Measurements from ENCODE around the gene GABARAP. TPM values are rescaled to one million over a fixed set of nuclear protein-coding genes. Genes with fewer than 3 reads are reported as not detected.

Gene GABARAP
- total RNA-seq, 4 donors from 2014 or later, result 172 to 384 (median 197) TPM

DNA sequence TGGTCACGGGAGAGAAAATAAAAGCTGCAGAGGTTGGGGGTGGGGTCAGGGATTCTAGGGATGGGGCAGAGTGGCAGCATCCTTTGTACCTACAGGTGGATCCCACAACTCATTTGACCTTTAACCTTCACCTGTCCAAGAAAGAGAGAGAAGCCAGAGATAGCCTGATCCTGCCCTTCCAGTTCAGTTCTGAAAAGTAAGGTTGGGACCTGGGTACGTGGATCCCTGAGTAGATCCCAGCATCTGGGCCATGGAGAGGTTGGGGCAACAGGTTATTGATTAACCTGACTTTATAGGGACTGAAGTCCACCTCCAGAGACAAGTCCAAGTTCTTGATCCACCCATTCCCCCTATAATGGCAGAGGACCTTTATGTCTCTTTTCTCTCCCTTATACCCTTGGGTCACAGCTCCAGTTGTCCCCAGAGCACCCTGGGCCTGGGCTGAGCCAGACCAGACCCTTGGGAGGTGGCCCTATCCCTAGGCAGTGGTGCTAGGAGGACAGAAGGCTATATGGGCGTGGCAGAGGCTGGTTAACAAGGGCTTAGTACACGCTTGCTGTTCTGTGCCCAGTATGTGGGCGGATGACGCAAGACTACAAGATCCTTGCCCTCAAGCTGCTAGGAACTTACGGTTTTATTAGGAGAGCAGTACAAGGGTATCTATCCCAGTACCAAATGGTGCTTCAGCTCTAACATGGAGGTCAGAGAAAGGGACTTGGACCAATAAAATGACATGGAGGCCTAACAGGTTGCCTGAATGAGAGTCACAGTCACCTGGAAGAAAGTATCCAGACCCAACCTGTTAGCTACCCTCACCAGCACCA, 16.7 kb upstream of the GABARAP start:
- H3K36me3 ChIP-seq, result peaks cover 10 to 68% (median 26%) of the 10 kb centered on the region in 3 donors
- H3K9me3 ChIP-seq, result no peaks in the 10 kb centered on the region
- no peak for DNase-seq
- peak overlapping the region; percentile 54 to 99 (median 75) for H3K27ac ChIP-seq
- H3K27me3 ChIP-seq, result peaks cover 0 to 34% (median 4%) of the 10 kb centered on the region in 4 donors
- TF ChIP-seq, protein P1, sequence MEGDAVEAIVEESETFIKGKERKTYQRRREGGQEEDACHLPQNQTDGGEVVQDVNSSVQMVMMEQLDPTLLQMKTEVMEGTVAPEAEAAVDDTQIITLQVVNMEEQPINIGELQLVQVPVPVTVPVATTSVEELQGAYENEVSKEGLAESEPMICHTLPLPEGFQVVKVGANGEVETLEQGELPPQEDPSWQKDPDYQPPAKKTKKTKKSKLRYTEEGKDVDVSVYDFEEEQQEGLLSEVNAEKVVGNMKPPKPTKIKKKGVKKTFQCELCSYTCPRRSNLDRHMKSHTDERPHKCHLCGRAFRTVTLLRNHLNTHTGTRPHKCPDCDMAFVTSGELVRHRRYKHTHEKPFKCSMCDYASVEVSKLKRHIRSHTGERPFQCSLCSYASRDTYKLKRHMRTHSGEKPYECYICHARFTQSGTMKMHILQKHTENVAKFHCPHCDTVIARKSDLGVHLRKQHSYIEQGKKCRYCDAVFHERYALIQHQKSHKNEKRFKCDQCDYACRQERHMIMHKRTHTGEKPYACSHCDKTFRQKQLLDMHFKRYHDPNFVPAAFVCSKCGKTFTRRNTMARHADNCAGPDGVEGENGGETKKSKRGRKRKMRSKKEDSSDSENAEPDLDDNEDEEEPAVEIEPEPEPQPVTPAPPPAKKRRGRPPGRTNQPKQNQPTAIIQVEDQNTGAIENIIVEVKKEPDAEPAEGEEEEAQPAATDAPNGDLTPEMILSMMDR (IDR thresholded peaks at IDR 0.05), result no peak
- TF ChIP-seq POLR2A (IDR thresholded peaks at IDR 0.05), result no peak
- intact Hi-C loops (cut with DNase I), result no loop called here
- H3K4me3 ChIP-seq, result peak overlapping the region in 1 of 4 donors; percentile 74
- 48 to 75% methylated on average over 2 to 6 of the region's 7 CpGs for WGBS, 2 donors
- peaks cover 19 to 57% (median 20%) of the 10 kb centered on the region in 3 donors for H3K4me1 ChIP-seq

DNA sequence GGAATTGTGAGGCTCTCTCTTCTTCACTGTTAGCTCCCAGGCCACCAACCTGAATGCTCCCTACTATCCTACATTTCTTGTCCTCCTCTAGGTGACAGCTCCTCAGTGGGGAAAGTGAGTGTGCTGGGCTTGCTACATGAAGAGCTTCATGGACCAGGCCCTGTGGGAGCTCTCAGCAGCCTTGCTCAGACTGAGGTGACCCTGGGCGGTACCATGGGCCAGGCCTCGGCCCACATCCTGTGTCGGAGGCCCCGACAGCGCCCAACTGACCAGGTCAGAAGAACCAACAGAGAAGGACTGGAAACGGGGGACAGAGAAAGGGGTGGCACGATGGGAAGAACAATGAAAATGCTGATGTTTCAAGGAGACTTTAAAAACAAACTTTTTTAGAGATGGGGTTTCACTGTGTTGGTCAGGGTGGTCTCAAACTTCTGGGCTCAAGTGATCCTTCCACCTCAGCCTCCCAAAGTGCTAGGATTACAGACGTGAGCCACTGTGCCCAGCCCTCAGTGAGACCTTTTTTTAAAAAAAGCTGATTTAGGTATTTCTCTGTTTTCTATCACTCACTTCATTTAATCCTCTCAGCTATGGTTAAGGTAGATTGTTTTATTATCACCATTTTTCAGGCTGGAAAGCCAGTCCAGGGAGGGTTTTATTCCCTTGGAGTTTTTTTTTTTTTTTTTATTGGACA, 14.7 kb upstream of the GABARAP start:
- no peak for DNase-seq
- Histone ChIP-seq H3K27me3 (peaks cover 0 to 14% (median 0%) of the 10 kb centered on the region in 4 donors), H3K4me3 (no peak overlapping the region), H3K36me3 (peaks cover 10 to 69% (median 26%) of the 10 kb centered on the region in 3 donors), H3K27ac (no peak overlapping the region), H3K9me3 (no peaks in the 10 kb centered on the region), H3K4me1 (peaks cover 20 to 52% (median 22%) of the 10 kb centered on the region in 3 donors)
- intact Hi-C loops (cut with DNase I), result no loop called here
- no peak for TF ChIP-seq POLR2A (IDR thresholded peaks at IDR 0.05)
- TF ChIP-seq, protein P1 (IDR thresholded peaks at IDR 0.05), result no peak
- WGBS, 2 donors, result 88 to 92% methylated on average over 4 to 7 of the region's 8 CpGs

DNA sequence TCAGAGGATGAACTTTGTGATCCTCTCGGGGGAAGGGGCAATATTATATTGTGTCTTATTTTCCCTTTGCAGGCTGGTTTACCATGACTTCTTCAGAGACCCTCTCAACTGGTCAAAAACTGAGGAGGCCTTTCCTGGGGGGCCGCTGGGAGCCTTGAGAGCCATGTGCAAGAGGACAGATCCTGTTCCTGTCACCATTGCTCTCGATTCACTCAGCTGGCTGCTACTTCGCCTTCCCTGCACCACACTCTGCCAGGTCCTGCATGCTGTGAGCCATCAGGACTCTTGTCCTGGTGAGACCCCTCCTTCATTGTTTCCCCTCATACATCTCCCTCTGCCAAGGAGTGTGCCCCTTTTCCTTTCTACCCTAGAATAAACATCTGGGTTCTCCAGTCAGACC, 12.3 kb upstream of the GABARAP start:
- no peak for DNase-seq
- TF ChIP-seq, protein P1 (IDR thresholded peaks at IDR 0.05), result no peak
- TF ChIP-seq POLR2A (IDR thresholded peaks at IDR 0.05), result no peak
- Histone ChIP-seq H3K27ac (no peak overlapping the region), H3K4me1 (peaks cover 20 to 43% (median 28%) of the 10 kb centered on the region in 3 donors), H3K9me3 (no peaks in the 10 kb centered on the region), H3K36me3 (peaks cover 6 to 56% (median 26%) of the 10 kb centered on the region in 3 donors), H3K4me3 (no peak overlapping the region), H3K27me3 (no peaks in the 10 kb centered on the region)
- intact Hi-C loops (cut with DNase I), result no loop called here
- WGBS, 2 donors, result 91 to 94% methylated on average over 4 of the region's 4 CpGs

DNA sequence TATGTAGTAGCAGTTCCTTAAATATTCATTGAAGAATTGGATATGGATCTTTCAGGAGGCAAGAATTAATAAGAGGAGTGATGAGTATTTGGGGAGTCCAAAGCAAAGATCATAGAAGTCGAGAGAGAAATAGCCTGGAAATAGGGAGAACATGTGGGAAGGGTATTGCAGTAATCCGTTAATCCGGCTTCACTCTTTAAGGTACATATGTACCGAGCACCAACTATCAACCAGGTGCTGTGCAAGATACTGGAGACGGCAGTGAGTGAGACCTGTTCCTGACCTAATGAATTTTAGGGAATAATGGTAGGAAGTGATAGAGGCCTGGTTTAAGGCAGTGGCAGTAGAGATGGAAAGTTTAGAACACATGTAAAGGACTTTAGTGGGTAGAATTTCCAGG, 10.8 kb upstream of the GABARAP start:
- TF ChIP-seq, protein P1 (IDR thresholded peaks at IDR 0.05), result no peak
- no peak for TF ChIP-seq POLR2A (IDR thresholded peaks at IDR 0.05)
- Histone ChIP-seq H3K36me3 (peaks cover 6 to 42% (median 26%) of the 10 kb centered on the region in 3 donors), H3K27ac (peak overlapping the region; percentile 96 to 100 (median 98)), H3K9me3 (no peaks in the 10 kb centered on the region), H3K4me1 (peaks cover 28 to 46% (median 31%) of the 10 kb centered on the region in 3 donors), H3K4me3 (peak overlapping the region; percentile 89 to 99 (median 96)), H3K27me3 (no peaks in the 10 kb centered on the region)
- intact Hi-C loops (cut with DNase I), result no loop called here
- WGBS, 2 donors, result 63 to 68% methylated on average over 5 of the region's 5 CpGs
- DNase-seq, result no peak
